Activated naive CD8-positive, alpha-beta T cell treated with anti-CD3 and anti-CD28 coated beads for 36 hours (primary cell): ENCODE data around the gene ATP13A2. TPM values are rescaled to one million over a fixed set of nuclear protein-coding genes. Genes with fewer than 3 reads are reported as not detected.
A peak's percentile ranks its signal among the peaks of the same experiment; 100 is the strongest.

Source experiments
- DNase-seq: peaks from one replicate; pipeline ENCODE4 v3.0.0; 2021
- H3K27ac Mint-ChIP-seq: one replicate; pipeline ENCODE4 v1.8.0; 2022; ENCODE audit warnings: mild to moderate bottlenecking, moderate library complexity, mixed read lengths
- H3K27me3 Mint-ChIP-seq: one replicate; pipeline ENCODE4 v1.8.0; 2022; ENCODE audit warnings: mild to moderate bottlenecking, mixed read lengths
- H3K36me3 Mint-ChIP-seq: one replicate; pipeline ENCODE4 v1.8.0; 2021; ENCODE audit warnings: mild to moderate bottlenecking, mixed read lengths
- H3K4me1 Mint-ChIP-seq: one replicate; pipeline ENCODE4 v1.8.0; 2021; ENCODE audit warnings: mixed read lengths
- H3K4me3 Mint-ChIP-seq: one replicate; pipeline ENCODE4 v1.8.0; 2022; ENCODE audit warnings: mild to moderate bottlenecking, moderate library complexity, mixed read lengths
- H3K9me3 Mint-ChIP-seq: one replicate; pipeline ENCODE4 v1.8.0; 2022; ENCODE audit warnings: mixed read lengths
- total RNA-seq, 2 experiments: library from RNA; stranded (reverse); gene quantifications; one replicate each; pipeline ENCODE4 v1.2.3, GENCODE V29; 2021

The ATP13A2 gene
- total RNA-seq, 2 experiments from 2014 or later, result 24.3 to 26.8 TPM

- Mint-ChIP-seq H3K27ac (no peak overlapping the region), H3K36me3 (peaks cover 8% of the 10 kb centered on the region)
These were observed 34.1 kb upstream of the ATP13A2 start for GRCh38 chr1:17045634-17046333.

GRCh38 chr1:17045150-17045549, 33.4 kb upstream of the ATP13A2 start:
- peaks cover 8% of the 10 kb centered on the region for H3K36me3 Mint-ChIP-seq

More at GRCh38 chr1:17045634-17046333, 34.1 kb upstream of the ATP13A2 start:
- Mint-ChIP-seq H3K4me1 (peaks cover 14% of the 10 kb centered on the region), H3K9me3 (no peaks in the 10 kb centered on the region), H3K27me3 (no peaks in the 10 kb centered on the region), H3K4me3 (no peak overlapping the region)
- DNase-seq, result no peak

GRCh38 chr1:17043676-17044075, 31.9 kb upstream of the ATP13A2 start:
- Mint-ChIP-seq H3K27ac (no peak overlapping the region), H3K9me3 (no peaks in the 10 kb centered on the region), H3K27me3 (no peaks in the 10 kb centered on the region), H3K4me3 (no peak overlapping the region), H3K36me3 (peaks cover 8% of the 10 kb centered on the region), H3K4me1 (peaks cover 12% of the 10 kb centered on the region)
- DNase-seq, result no peak

More at GRCh38 chr1:17045150-17045549, 33.4 kb upstream of the ATP13A2 start:
- Mint-ChIP-seq H3K4me1 (peaks cover 12% of the 10 kb centered on the region), H3K4me3 (no peak overlapping the region), H3K27me3 (no peaks in the 10 kb centered on the region), H3K27ac (no peak overlapping the region), H3K9me3 (no peaks in the 10 kb centered on the region)
- DNase-seq, result no peak

DNA sequence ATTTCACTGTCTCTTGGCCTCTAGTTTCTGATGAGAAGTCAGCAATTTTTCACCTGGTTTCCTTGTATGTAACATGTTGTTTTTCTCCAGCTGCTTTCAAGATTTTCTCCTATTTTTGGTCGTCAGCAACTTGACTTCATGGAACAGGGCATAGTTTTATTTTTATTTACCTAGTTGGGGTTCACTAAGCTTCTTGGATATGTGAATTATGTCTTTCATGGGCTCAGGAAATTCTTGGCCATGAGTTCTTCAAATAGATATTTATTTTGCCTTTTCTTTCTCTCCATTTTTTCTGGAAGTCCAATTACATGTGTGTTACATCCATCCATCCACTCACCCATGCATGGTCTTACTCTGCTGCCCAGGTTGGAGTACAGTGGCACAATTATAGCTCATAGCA, 28.4 kb upstream of the ATP13A2 start:
- Mint-ChIP-seq H3K27me3 (no peaks in the 10 kb centered on the region), H3K27ac (peak overlapping the region; percentile 21)

GRCh38 chr1:17039522-17039921, 27.8 kb upstream of the ATP13A2 start:
- no peak overlapping the region for H3K4me3 Mint-ChIP-seq
- H3K27ac Mint-ChIP-seq, result no peak overlapping the region
- no peaks in the 10 kb centered on the region for H3K9me3 Mint-ChIP-seq
- no peak for DNase-seq
- peaks cover 9% of the 10 kb centered on the region for H3K36me3 Mint-ChIP-seq
- no peaks in the 10 kb centered on the region for H3K27me3 Mint-ChIP-seq
- H3K4me1 Mint-ChIP-seq, result peaks cover 7% of the 10 kb centered on the region

More for the DNA sequence above, 28.4 kb upstream of the ATP13A2 start:
- H3K4me1 Mint-ChIP-seq, result peaks cover 7% of the 10 kb centered on the region
- H3K9me3 Mint-ChIP-seq, result no peaks in the 10 kb centered on the region
- no peak overlapping the region for H3K4me3 Mint-ChIP-seq
- no peak for DNase-seq
- H3K36me3 Mint-ChIP-seq, result peaks cover 9% of the 10 kb centered on the region

DNA sequence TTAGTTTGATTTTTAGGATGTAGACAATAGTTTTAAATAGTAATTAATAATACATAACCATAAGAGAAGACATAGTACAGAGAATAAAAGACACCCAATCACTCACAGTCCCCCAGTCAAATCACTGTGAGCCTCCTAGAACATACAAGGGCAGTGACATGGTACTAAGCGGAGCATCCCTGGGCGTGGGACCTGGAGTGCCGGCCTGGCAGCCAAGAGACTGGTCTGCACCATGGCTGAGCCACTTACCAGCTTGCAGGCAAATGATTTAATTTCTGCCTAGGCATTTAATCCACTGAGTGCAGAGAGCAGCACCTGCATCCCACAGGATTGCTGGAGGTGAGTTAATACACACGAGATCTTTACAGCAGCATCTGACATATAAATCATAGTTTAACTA, 21.8 kb upstream of the ATP13A2 start:
- Mint-ChIP-seq H3K4me3 (no peak overlapping the region), H3K27ac (no peak overlapping the region), H3K36me3 (peaks cover 2% of the 10 kb centered on the region), H3K27me3 (no peaks in the 10 kb centered on the region), H3K9me3 (no peaks in the 10 kb centered on the region), H3K4me1 (peaks cover 5% of the 10 kb centered on the region)
- DNase-seq, result no peak

DNA sequence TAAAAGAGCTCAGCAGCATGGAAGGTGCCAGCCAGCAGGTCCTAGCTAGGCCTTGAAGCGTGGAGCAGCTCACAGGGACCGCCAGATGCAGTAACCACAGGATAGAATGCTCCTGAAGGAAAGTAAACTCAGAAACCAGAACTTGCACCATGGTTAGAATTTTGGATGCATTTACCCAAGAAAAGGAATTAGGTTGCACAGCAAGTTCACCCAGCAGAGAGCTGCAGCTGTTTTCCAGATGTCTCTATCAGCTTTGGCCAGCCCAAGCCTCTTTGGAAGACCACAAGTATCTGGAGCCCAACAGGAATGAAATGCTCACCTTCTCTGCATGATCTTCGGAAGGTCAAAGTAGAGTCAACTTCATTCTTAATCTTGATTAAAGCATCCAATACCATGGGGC, 21.0 kb upstream of the ATP13A2 start:
- no peaks in the 10 kb centered on the region for H3K4me1 Mint-ChIP-seq

DNA sequence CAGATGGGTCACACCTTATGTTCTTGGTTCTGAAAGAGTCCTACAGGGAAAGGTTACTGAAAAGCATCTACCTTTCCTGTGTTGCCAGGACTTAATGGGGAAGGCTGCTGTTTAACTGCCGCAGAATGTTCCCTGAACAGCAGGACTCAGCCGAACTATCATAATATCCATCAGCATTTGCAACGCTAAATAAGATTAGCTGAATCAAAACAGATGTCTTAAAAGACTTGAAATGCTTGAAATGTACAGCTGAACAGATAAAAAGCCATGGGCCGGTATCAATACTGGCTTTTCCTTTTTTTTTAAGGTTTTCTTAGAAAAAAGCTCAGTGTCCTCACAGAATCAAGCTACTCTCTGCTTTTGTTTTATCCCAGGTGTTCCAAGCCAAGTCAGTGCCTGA, 19.7 kb upstream of the ATP13A2 start:
- Mint-ChIP-seq H3K27me3 (no peaks in the 10 kb centered on the region), H3K4me3 (no peak overlapping the region)

More for the DNA sequence above, 21.0 kb upstream of the ATP13A2 start:
- Mint-ChIP-seq H3K27me3 (no peaks in the 10 kb centered on the region), H3K36me3 (no peaks in the 10 kb centered on the region), H3K4me3 (no peak overlapping the region), H3K9me3 (no peaks in the 10 kb centered on the region), H3K27ac (peak overlapping the region; percentile 57)
- DNase-seq, result no peak

DNA sequence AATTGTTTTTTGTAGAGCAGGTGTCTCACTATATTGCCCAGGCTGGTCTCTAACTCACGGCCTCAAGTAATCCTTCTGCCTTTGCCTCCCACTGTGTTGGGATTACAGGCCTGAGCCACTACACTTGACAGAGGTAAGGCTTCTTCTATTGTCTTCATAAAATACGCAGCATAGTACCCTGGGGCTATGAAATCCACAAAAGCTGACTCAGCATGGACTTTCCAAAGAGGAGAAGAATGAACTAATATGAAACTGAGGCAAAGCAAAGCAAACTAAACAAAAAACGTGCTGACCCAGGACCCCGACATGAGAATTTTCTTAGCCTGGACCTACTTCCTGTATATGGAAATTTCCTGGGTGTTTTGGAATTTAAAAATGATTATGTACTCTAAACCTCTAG, 18.5 kb upstream of the ATP13A2 start:
- no peak overlapping the region for H3K27ac Mint-ChIP-seq
- H3K4me3 Mint-ChIP-seq, result no peak overlapping the region
- DNase-seq, result no peak
- no peaks in the 10 kb centered on the region for H3K27me3 Mint-ChIP-seq
- no peaks in the 10 kb centered on the region for H3K36me3 Mint-ChIP-seq
- no peaks in the 10 kb centered on the region for H3K4me1 Mint-ChIP-seq
- no peaks in the 10 kb centered on the region for H3K9me3 Mint-ChIP-seq

More for the DNA sequence above, 19.7 kb upstream of the ATP13A2 start:
- Mint-ChIP-seq H3K27ac (no peak overlapping the region), H3K36me3 (no peaks in the 10 kb centered on the region), H3K9me3 (no peaks in the 10 kb centered on the region), H3K4me1 (no peaks in the 10 kb centered on the region)
- DNase-seq, result no peak

GRCh38 chr1:17028662-17029188, 17.0 kb upstream of the ATP13A2 start:
- Mint-ChIP-seq H3K4me3 (no peak overlapping the region), H3K36me3 (no peaks in the 10 kb centered on the region), H3K9me3 (no peaks in the 10 kb centered on the region), H3K27me3 (no peaks in the 10 kb centered on the region), H3K27ac (no peak overlapping the region), H3K4me1 (no peaks in the 10 kb centered on the region)
- no peak for DNase-seq

DNA sequence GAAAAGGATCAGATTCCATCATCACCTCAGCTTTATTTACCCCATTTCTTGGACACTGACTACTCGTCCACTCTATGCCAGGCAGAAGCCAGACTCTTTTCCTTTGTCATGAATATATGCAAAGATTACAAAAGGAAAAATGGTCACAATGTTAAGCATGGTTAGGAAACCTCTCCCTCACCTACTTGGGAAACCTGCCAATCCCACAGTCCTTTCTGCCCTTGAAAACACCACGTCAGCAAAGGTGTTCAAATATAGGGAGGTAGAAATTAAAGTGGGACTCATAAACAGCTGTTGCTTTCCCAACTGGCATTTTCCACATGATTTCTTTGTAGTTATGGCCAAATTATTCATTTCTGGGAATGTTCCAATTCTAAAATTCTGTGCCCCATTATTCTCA, 16.2 kb upstream of the ATP13A2 start:
- Mint-ChIP-seq H3K9me3 (no peaks in the 10 kb centered on the region), H3K27ac (no peak overlapping the region), H3K27me3 (no peaks in the 10 kb centered on the region), H3K4me3 (no peak overlapping the region), H3K4me1 (no peaks in the 10 kb centered on the region), H3K36me3 (no peaks in the 10 kb centered on the region)
- no peak for DNase-seq

GRCh38 chr1:17027403-17027802, 15.7 kb upstream of the ATP13A2 start:
- DNase-seq, result no peak
- no peaks in the 10 kb centered on the region for H3K9me3 Mint-ChIP-seq
- no peaks in the 10 kb centered on the region for H3K27me3 Mint-ChIP-seq
- H3K4me3 Mint-ChIP-seq, result no peak overlapping the region
- H3K36me3 Mint-ChIP-seq, result no peaks in the 10 kb centered on the region
- no peak overlapping the region for H3K27ac Mint-ChIP-seq
- H3K4me1 Mint-ChIP-seq, result no peaks in the 10 kb centered on the region

GRCh38 chr1:17024721-17025120, 13.0 kb upstream of the ATP13A2 start:
- Mint-ChIP-seq H3K36me3 (peaks cover 2% of the 10 kb centered on the region), H3K27ac (no peak overlapping the region)

GRCh38 chr1:17023573-17023972, 11.8 kb upstream of the ATP13A2 start:
- Mint-ChIP-seq H3K4me3 (no peak overlapping the region), H3K4me1 (peaks cover 8% of the 10 kb centered on the region), H3K27me3 (no peaks in the 10 kb centered on the region), H3K27ac (no peak overlapping the region), H3K36me3 (peaks cover 9% of the 10 kb centered on the region), H3K9me3 (no peaks in the 10 kb centered on the region)
- no peak for DNase-seq

More at GRCh38 chr1:17024721-17025120, 13.0 kb upstream of the ATP13A2 start:
- Mint-ChIP-seq H3K4me1 (no peaks in the 10 kb centered on the region), H3K4me3 (no peak overlapping the region), H3K27me3 (no peaks in the 10 kb centered on the region), H3K9me3 (no peaks in the 10 kb centered on the region)
- no peak for DNase-seq

- Mint-ChIP-seq H3K27ac (no peak overlapping the region), H3K4me3 (no peak overlapping the region), H3K4me1 (peaks cover 8% of the 10 kb centered on the region), H3K36me3 (peaks cover 9% of the 10 kb centered on the region), H3K9me3 (no peaks in the 10 kb centered on the region), H3K27me3 (no peaks in the 10 kb centered on the region)
- no peak for DNase-seq
These were observed 11.4 kb upstream of the ATP13A2 start for GRCh38 chr1:17023102-17023501.

DNA sequence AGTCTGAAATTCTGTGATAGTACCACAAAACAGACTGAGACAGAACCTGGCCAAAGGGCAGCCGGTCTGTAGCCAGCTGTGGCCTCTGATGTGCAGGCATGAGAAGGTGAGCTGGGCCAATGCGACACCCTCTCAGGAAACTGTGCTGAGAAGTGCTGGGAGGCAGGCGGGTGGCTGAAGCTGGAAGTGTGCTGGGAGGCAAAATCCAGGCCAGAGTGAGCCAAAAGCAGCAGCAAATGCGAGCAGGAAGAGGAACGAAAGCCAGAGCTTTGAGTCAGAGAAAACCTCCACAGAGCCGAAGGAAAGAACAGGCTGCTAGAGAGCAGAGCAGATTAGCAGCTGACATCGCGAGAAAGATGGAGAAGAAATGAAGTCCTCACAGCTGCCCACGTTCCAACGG, 10.2 kb upstream of the ATP13A2 start:
- no peak overlapping the region for H3K4me3 Mint-ChIP-seq
- no peak for DNase-seq
- no peaks in the 10 kb centered on the region for H3K9me3 Mint-ChIP-seq
- no peaks in the 10 kb centered on the region for H3K27me3 Mint-ChIP-seq
- H3K36me3 Mint-ChIP-seq, result peaks cover 9% of the 10 kb centered on the region
- peaks cover 8% of the 10 kb centered on the region for H3K4me1 Mint-ChIP-seq
- no peak overlapping the region for H3K27ac Mint-ChIP-seq
